ENCODE data around the gene NCAPG2. TPM values are rescaled to one million over a fixed set of nuclear protein-coding genes. Genes with fewer than 3 reads are reported as not detected.
"Not testable (repeated sequence)": the region's sequence is repeated elsewhere in the genome, so short reads cannot be mapped to it uniquely, and the experiment has no call there.

Gene NCAPG2
- total RNA-seq, 1 donor from 2014 or later: 6.3 TPM

- not testable (repeated sequence) for DNase-seq (ENCODE audit: low spot score)
Measured at GRCh38 chr7:158668086-158668485, 36.5 kb downstream of the NCAPG2 start.

GRCh38 chr7:158666966-158667678, 37.5 kb downstream of the NCAPG2 start:
- DNase-seq (ENCODE audit: low spot score): not testable (repeated sequence)

GRCh38 chr7:158666401-158666800, 38.2 kb downstream of the NCAPG2 start:
- DNase-seq (ENCODE audit: low spot score): no peak

DNA sequence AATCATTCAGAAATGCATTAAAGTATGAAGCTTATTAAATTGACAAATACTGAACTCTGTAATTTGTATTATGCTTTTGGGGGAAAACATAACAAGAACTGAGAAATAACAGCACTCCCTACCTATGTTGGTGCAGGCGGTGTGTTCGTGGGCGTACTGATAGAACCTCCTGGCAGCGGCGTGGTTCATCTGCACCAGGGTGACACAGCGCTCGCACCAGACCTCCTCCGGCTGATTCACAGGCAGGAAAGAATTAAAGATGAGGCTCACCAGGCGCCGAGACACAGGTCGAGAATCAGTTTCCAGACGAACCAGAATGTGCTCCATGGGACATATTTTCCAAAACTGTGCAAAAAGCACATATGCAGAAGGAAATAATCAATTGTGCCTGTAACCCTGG, 40.2 kb downstream of the NCAPG2 start:
- no peak for DNase-seq (ENCODE audit: low spot score)

- no peak for DNase-seq (ENCODE audit: low spot score)
Measured at GRCh38 chr7:158663428-158663741, 41.2 kb downstream of the NCAPG2 start.

- DNase-seq (ENCODE audit: low spot score): no peak
Measured at GRCh38 chr7:158662610-158663427, 41.8 kb downstream of the NCAPG2 start.

DNA sequence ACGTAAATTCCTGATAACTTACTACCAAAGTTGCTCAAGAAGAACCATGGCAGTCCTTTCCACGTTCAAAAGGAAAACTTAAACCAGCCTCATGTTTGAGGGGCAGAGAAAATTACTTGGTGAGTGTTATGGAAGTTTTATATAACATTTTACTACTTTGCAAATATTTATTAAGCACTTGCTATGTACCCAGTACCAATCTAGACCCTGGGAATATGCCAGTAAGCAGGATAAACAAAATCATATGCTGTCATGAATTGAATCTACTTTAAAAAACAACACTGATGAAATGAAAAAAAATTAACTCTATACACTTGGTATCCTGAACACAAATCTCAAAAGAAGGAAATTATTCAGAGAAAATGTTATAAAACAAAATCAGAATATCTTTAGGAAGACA, 46.1 kb downstream of the NCAPG2 start:
- no peak for DNase-seq (ENCODE audit: low spot score)

DNA sequence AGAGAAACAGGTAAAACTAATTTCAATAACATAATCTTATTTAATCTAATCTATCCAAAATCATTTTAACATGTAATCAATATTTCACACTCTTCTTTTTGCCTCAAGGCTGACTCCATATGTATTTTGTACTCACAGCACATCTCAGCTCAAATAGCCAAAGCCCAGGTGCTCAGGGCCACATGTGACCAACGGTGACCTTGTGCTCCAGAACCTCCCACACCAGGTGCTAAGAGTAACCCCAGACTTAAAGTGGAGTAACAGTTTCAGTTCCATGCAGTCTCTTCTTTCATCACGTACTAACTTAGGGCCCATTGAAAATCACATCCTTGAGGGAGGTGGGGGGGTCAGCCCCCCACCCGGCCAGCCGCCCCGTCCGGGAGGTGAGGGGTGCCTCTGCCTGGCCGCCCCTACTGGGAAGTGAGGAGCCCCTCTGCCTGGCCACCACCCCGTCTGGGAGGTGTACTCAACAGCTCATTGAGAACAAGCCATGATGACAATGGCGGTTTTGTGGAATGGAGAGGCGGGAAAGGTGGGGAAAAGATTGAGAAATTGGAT, 47.3 kb downstream of the NCAPG2 start:
- DNase-seq (ENCODE audit: low spot score): no peak

- no peak for DNase-seq (ENCODE audit: low spot score)
Measured at GRCh38 chr7:158655931-158656441, 48.6 kb downstream of the NCAPG2 start.

- DNase-seq (ENCODE audit: low spot score): no peak
Measured at GRCh38 chr7:158655507-158655906, 49.1 kb downstream of the NCAPG2 start.

DNA sequence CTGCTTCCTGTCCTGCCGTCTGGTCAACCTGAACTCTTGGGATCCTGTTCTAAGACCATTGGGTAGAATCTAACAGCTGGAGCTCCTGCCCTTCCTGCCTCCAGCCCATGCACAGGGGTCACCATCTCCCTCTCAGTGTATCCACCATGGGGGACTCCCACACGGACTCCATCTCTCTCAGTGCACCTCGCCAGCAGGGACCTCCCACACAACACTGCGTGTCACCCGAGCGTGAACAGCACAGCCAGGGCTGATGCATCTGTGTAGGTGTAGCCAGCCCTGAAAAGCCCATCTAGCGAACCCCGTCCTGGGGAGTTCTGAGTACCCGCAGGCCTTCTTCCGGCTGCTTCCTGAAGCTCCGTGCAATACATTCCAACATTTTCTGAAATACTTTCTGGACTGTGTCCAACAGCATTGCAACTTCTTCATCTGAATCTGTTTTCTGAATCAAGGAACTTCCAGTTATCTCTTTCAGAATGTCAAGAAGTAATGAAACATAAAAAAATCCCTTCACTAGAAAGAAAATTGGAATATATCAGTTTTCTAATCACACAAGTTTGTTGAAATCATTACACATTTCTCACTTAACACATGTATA, 52.5 kb downstream of the NCAPG2 start:
- no peak for DNase-seq (ENCODE audit: low spot score)

DNA sequence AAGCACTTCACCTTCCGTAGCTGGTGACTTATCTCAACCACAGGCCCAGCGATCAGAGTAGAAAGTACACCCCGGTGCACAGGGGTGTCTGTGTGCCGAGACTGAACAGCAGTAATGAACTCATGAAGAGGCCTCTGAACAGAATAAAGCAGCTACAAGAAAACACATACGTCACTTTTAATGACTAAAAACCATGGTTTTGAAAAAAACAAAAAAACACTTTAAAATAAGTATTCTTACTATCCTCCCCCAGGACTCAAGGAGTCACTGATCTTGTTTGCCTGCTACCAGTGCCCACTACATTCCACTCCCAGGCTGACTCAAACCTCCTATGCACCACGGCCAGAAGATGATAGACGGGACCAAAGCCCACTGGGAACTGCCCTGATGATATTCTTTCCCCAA, 53.8 kb downstream of the NCAPG2 start:
- DNase-seq (ENCODE audit: low spot score): no peak

GRCh38 chr7:158649279-158649678, 55.3 kb downstream of the NCAPG2 start:
- DNase-seq (ENCODE audit: low spot score): no peak

- DNase-seq (ENCODE audit: low spot score): no peak
Measured at GRCh38 chr7:158648787-158649186, 55.8 kb downstream of the NCAPG2 start.

DNA sequence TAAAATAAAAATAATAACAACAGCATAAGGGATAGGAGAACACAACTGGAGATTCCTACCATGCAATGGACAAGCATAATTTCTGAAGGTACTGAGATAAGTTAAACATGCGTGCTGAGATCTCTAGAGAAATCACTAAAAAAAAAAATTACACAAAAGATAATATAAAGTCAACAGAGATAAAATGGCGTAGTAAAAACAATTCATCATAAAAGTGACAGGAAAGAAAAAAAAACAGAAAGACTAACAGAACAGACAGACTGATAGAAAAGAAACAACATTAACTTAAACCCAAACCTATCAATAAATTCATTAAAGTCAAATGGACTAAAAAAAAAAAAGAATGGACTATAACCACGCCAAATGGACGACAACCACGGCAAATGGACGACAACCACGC, 56.4 kb downstream of the NCAPG2 start:
- no peak for DNase-seq (ENCODE audit: low spot score)

DNA sequence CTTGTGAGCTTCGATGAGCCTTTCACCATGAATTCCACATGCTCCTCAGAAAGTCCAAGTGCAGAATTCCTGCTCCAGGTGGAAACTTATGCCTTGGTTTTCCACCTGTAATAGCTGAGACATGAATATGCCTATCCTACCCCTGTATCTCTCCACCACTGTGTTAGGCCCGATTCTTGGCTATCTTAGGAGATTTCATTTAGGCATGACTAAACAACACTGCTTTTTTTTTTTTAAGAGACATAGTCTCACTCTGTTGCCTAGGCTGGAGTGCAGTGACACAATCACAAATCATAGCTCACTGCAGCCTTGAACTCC, 57.2 kb downstream of the NCAPG2 start:
- DNase-seq (ENCODE audit: low spot score): no peak

DNA sequence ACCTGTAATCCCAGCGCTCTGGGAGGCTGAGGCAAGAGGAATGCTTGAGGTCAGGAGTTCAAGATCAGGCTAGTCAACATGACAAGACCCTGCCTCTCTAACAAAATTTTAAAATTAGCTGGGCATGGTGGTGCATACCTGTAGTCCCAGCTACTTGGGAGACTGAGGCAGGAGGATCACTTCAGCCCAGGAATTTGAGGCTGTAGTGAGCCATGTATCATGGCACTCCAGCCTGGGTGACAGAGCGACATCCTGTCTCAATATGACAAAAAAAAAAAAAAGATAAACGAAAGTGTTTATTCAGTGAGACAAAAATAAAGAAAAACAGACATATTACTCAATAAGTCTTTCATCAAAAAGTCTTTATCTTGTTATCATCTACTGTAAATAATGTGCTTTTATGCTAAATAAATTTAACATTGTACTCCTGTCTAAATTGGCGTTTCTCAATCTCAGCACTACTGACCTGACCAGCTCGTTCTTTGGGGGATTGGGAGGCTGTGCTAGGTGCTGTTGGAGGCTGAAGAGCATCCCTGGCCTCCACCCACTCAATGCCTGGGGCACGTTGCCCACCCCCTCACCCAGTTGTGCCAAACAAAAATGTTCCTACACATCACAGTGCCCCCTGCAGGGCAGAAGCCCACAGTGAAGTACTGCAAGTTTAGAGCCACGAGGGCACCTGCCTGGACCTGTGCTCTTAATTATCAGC, 57.7 kb downstream of the NCAPG2 start:
- no peak for DNase-seq (ENCODE audit: low spot score)

DNA sequence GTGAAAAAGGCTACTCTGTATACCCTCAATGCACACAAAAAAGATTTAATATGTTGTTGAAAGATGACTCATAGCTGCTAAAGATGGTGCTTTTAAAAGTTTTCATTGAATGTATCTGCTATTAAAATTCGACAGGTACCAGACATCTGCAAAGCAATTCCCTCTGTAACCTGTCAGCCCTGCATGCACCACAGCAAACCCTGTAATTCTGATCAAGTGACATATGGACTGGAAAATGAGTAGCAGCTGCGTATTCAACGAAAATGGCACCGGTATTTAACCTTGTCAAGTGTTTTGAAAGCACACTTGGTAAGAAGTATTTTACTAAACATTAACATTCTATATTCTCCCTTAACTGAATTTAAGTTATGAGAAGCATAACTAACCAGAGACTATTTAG, 58.8 kb downstream of the NCAPG2 start:
- DNase-seq (ENCODE audit: low spot score): no peak

- DNase-seq (ENCODE audit: low spot score): no peak
Measured at GRCh38 chr7:158642149-158642548, 62.5 kb downstream of the NCAPG2 start.

DNA sequence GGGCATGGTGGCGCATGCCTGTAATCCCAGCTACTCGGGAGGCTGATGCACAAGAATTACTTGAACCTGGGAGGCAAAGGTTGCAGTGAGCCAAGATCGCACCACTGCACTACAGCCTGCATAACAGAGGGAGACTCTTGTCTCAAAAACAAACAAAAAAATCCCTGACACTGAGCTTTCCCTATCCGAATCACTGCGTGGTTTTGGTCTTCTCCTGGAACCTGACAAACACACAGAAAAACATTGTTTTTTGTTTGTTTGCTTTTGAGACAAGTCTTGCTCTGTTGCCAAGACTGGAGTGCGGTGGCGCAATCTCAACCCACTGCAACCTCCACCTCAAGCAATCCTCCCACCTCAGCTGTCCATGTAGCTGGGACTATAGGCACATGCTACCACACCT, 66.6 kb downstream of the NCAPG2 start:
- DNase-seq (ENCODE audit: low spot score): no peak

DNA sequence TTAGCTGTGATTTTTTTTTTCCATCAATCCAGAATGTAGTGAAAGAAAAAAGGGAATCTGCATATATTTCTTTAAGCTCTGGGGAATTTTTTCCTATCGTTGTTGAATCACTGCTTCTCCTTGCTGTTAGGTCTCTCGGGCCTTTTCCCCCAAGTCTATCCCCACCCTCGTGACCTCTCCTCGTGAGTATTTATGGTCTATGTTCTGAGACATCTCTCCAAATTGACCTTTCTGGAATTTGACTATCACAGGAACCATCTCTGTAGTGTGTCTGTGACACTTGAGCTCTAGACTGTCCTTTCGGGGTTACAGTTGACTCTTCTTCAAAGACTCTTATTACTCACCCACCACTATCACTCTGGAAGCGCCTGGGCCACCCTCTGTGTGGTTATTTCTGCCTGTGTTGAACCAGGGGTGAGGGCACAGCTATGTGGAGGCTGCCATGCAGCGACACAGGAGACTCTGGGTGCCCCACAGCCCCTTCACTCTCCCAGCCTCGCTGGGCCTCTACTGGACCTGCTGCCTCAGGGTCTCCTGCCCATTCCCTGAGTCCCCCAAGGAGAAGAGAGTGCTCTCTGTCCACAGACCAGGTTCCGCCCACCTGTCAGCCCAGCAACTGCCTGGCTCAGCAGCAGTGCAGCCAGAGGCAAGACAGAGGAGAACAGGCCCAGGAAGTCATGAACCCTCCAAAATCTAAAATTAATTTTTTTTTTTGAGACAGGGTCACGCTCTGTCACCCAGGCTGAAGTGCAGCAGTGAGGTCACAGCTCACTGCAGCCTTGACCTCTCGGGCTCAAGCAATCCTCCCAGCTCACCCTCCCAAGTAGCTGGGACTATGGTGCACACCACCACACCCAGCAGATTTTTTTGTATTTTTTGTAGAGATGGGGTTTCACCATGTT, 71.3 kb downstream of the NCAPG2 start:
- no peak for DNase-seq (ENCODE audit: low spot score)

All from ureter (tissue), 1 donor.